ENCODE results near the gene APOD. TPM values are rescaled to one million over a fixed set of nuclear protein-coding genes. Genes with fewer than 3 reads are reported as not detected.

Gene APOD
- total and polyA plus RNA-seq, 2 of the 4 experiments (the other 2 are of a cell fraction), result 0.36 TPM; not detected in 1

DNA sequence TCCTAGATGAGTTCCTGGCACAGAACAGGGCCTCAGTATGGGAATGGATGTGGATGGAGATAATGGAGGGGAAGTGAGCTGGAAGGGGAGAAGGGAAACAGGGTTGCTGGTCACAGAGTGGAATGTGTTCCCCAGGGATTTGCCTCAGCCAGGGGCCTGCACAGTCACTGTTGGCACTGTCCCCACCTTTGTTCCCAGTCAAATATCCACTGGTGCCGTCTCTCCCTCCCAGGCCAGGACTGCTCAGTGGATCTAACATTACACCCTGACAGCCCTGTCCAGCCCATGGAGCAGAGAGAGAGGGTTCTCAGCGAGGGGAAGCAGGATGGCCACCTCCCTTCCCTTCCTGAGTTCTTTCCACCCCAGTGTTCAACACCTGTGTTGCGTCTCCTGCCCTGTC lies 39.1 kb downstream of the APOD start:
- peaks cover 19% of the 10 kb centered on the region; the same call in 1 of the 2 replicates for H4K20me1 ChIP-seq (ENCODE audit: insufficient read depth, low read length)
- H2AK9ac ChIP-seq (replicated peaks; ENCODE audit: low read depth, low read length, poor library complexity), result no peak overlapping the region
- no peak overlapping the region for H2AFZ ChIP-seq (replicated peaks; ENCODE audit: low read length, poor library complexity)
- H2BK5ac ChIP-seq (ENCODE audit: low read depth, low read length, poor library complexity, severe bottlenecking), result no peak overlapping the region
- no peak overlapping the region for H3K56ac ChIP-seq (ENCODE audit: extremely low read depth, insufficient read depth, low read length)
- peaks cover 4% of the 10 kb centered on the region for H3K4me1 ChIP-seq (ENCODE audit: control insufficient read depth, insufficient read depth, low read length)
- dilution Hi-C loops (cut with HindIII; ENCODE audit: low sequenced_read_pairs, unreplicated experiment), result no loop called here
- no peak overlapping the region for H3K27ac ChIP-seq (ENCODE audit: insufficient read depth, low read length)
- no peak overlapping the region for H2BK15ac ChIP-seq (ENCODE audit: low read depth, low read length)
- H3K9me3 ChIP-seq (ENCODE audit: control insufficient read depth, insufficient read depth, low read length), result no peaks in the 10 kb centered on the region
- CTCF ChIA-PET, result no interaction called here
- H3K4me3 ChIP-seq (ENCODE audit: insufficient read depth, low read depth, low read length), result no peak overlapping the region
- 0 out of 2 replicates have a peak, but pooled peaks cover 1% of the 10 kb centered on the region for H3K36me3 ChIP-seq (ENCODE audit: control insufficient read depth, insufficient read depth, low read length)
- H2AK5ac ChIP-seq (ENCODE audit: low read depth, low read length), result no peak overlapping the region
- no peak overlapping the region for H4K5ac ChIP-seq (ENCODE audit: low read depth, low read length)
- WGBS, 2 experiments (ENCODE audit: extremely low coverage in 2 of 2, insufficient read length in 1 of 2), result 20% methylated on average over 1 of the region's 3 CpGs; no CpG with 5 or more reads in 1 of the 2 experiments
- H3K9me1 ChIP-seq (ENCODE audit: insufficient read depth, low read length), result peaks cover 7% of the 10 kb centered on the region
- ATAC-seq (ENCODE audit: low read depth), result no peak
- no peak overlapping the region for H3K4me2 ChIP-seq (ENCODE audit: low read depth, low read length)
- intact Hi-C loops (cut with micrococcal nuclease), result no loop called here
- H2BK120ac ChIP-seq (ENCODE audit: low read depth, low read length), result no peak overlapping the region
- H3K27me3 ChIP-seq (ENCODE audit: control insufficient read depth, insufficient read depth, low read length), result peaks cover 4% of the 10 kb centered on the region; the same call in 1 of the 2 replicates
- no peak overlapping the region for H3K23ac ChIP-seq (ENCODE audit: low read depth, low read length)
- no peak overlapping the region for H4K8ac ChIP-seq (ENCODE audit: low read depth in 2 of 2, low read length in 2 of 2)
- POLR2A ChIA-PET (ENCODE audit: unreplicated experiment), result no interaction called here
- TF ChIP-seq CHD1 (IDR thresholded peaks at IDR 0.05; ENCODE audit: low read depth, low read length), result no peak
- TF ChIP-seq, protein P1, sequence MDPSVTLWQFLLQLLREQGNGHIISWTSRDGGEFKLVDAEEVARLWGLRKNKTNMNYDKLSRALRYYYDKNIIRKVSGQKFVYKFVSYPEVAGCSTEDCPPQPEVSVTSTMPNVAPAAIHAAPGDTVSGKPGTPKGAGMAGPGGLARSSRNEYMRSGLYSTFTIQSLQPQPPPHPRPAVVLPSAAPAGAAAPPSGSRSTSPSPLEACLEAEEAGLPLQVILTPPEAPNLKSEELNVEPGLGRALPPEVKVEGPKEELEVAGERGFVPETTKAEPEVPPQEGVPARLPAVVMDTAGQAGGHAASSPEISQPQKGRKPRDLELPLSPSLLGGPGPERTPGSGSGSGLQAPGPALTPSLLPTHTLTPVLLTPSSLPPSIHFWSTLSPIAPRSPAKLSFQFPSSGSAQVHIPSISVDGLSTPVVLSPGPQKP (IDR thresholded peaks at IDR 0.05; ENCODE audit: borderline replicate concordance, low read depth, low read length), result no peak
- peaks cover 9 to 27% of the 10 kb centered on the region in 2 experiments; a peak in 3 of 4 replicates for H3K79me1 ChIP-seq (ENCODE audit: low read depth in 1 of 2, low read length in 2 of 2)
- in situ Hi-C loops (cut with MboI; ENCODE audit: low sequenced_read_pairs), result no loop called here
- H4K91ac ChIP-seq (ENCODE audit: insufficient read depth, low read depth, low read length), result no peak overlapping the region
- H2BK20ac ChIP-seq (ENCODE audit: low read depth, low read length), result no peak overlapping the region
- no peak for DNase-seq
- H3K18ac ChIP-seq (ENCODE audit: low read depth, low read length), result no peak overlapping the region
- no peak overlapping the region for H3K9ac ChIP-seq (ENCODE audit: low read depth, low read length)
- no TSS peak for BruUV-seq (replicated peaks)
- H3K14ac ChIP-seq (replicated peaks; ENCODE audit: low read depth, low read length), result no peak overlapping the region
- no peak overlapping the region for H3K4ac ChIP-seq (ENCODE audit: low read depth, low read length)

All from IMR-90 (cell line).